GM21381 (cell line): ENCODE data around the gene KIF3C.

Experiments used
- ATAC-seq: cut with Tn5 transposase; IDR thresholded peaks from one replicate; pipeline ENCODE4 v1.9.1; 2021; ENCODE audit warnings: mild to moderate bottlenecking, moderate library complexity; ENCODE audit not compliant: unreplicated experiment

Gene KIF3C

DNA sequence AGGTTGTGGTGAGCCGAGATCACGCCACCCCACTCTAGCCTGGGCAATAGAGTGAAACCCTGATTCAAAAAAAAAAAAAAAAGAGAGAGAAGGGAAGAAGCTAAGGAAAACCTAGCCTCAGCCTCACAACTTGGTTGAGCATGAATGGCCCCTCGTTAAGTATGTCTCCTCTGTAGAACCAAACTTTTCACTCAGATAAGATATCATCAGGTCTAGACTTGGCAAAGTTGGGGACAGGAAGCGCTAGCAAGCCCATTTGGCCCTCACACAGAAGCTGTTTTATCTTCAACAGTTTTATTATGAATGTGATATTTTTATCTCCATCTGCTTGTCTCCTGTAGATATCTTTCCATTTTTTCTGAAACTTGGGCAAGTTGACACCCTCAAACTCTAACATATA, 100.5 kb downstream of the KIF3C start:
- no peak for ATAC-seq

DNA sequence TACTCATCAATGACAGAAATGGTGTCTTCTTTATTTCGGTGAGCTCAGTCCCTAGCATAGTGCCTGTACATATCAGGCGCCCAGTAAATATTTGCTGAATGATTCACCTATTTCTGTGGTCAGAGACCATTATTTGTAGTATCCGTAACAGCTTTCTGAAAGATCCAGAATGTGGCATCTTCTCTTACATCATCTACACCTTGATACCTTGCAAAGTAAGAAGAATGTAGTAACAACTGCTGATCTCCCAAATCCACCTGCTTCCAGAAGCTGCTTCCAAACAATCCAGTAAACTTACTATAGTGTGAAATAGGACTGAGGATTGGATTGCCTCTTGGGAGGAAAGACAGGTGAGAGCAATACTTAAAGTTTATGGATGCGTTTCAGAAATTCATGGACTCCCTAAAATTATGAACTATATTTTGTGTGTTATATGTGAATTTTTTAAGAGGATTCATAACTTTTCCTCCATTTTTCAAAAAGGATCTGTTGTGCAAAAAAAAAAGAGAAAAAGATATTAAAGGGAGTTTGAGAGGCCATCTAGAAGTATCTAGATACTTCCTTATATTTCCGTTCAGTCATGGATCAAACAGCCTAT, 103.1 kb downstream of the KIF3C start:
- no peak for ATAC-seq

DNA sequence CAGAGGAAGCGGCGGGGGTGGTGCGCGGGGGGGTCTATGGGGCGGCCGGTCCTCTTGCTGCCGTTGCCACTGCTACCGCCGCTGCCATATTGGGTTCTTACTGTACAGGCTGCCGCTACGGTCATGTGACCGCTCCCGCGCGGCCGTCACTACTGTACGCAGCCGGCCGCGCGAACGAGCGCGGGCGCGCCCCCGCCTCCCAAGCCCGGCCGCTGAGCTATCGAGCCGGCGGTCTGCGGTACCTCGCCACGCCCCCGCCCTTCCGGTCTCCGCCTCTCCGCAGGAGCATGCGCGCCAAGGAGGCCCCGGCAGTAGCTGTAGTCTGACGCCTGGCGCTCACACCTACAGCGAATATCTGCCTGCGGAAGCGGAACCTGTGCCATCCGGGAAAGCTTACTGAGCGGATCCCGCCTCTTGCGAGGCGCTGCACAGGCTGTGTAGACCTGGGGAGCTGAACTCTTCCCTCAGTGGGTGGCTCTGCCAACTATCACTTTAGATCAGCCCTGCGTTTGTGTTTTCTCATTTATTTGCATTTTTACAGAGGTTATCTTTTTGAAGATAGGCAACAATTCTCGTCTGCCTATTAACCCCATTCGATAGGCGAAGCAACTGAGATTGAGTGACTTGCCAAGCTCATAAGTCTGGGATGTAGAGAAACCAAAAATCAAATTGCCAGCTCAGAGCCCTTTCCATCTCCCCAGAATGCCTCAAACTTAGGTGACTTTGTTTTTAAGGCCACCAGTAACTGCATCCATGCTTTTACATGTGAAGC, 103.8 kb downstream of the KIF3C start, which contains the start of gene ASXL2:
Gene ASXL2 (minus strand): TSS at position 127 of the 772 bp plus-strand sequence. CDS start 265 bp downstream, outside the sequence.
- ATAC-seq = peak; percentile 92

DNA sequence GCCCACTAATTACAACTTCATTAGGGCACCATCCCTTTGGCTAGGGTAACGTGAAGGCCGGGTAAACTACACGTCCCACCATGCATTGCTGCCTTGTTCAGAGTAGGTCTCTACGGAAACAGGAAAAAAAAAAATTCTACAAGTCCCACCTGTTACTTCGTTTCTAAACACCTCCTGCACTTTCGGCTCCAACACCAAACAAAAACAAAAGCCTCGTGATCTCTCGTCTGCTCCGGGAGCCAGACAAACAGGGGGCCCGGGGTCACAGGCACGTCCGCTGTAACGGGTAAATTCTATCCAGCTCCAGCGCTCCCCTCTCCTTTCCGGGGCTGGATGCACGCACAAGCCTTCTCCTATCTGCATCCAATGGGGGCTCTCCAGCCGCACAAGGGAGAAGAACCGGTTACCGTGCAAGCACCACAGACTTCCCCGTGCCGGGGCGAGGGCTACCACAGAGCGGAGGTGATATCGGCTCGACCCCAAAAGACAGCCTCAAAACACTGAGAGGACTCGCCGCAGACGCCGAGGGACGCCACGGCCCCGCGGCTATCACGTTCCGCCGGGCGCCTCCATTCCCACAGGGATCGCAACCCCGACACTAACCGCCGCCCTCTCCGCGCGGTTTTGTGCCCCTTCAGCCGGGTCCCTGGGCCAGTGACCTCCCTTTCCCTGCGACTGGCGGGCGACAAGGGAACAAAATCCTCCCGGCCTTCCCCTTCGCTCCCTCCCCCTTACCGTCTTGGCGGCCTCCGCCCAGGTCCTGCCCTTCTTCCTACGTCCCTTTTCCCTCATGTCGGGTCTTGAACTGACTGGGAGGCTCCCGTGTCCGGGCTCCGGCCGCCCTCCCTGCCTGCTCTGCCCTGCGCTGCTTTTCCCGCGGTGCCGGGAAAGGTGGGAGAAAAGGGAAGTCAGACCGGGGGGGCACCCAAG, 104.6 kb downstream of the KIF3C start:
- peak; percentile 44 for ATAC-seq
